Activated CD8-positive, alpha-beta memory T cell treated with anti-CD3 and anti-CD28 coated beads for 36 hours (primary cell): ENCODE results near the gene PIMREG. TPM values are rescaled to one million over a fixed set of nuclear protein-coding genes. Genes with fewer than 3 reads are reported as not detected.
"Not testable (repeated sequence)": the region's sequence is repeated elsewhere in the genome, so short reads cannot be mapped to it uniquely, and the experiment has no call there.

Experiments used
- CTCF ChIA-PET: fragments of 350-600 bp; sonication (Branson Sonifier 250); formaldehyde crosslinking; loops from one replicate; lab custom pipeline; 2021; ENCODE audit warnings: antibody characterized with exemption; lab: Charles Lee
- POLR2A ChIA-PET: fragments of 350-600 bp; sonication (Branson Sonifier 250); formaldehyde crosslinking; loops from one replicate; lab custom pipeline; 2021; ENCODE audit warnings: antibody characterized with exemption; lab: Charles Lee
- total RNA-seq, 2 experiments: library from RNA; stranded (reverse); gene quantifications; one replicate each; pipeline ENCODE4 v1.2.3, GENCODE V29; 2021

Gene PIMREG
- total RNA-seq, 2 experiments from 2014 or later, result 2.9 to 3.3 TPM

DNA sequence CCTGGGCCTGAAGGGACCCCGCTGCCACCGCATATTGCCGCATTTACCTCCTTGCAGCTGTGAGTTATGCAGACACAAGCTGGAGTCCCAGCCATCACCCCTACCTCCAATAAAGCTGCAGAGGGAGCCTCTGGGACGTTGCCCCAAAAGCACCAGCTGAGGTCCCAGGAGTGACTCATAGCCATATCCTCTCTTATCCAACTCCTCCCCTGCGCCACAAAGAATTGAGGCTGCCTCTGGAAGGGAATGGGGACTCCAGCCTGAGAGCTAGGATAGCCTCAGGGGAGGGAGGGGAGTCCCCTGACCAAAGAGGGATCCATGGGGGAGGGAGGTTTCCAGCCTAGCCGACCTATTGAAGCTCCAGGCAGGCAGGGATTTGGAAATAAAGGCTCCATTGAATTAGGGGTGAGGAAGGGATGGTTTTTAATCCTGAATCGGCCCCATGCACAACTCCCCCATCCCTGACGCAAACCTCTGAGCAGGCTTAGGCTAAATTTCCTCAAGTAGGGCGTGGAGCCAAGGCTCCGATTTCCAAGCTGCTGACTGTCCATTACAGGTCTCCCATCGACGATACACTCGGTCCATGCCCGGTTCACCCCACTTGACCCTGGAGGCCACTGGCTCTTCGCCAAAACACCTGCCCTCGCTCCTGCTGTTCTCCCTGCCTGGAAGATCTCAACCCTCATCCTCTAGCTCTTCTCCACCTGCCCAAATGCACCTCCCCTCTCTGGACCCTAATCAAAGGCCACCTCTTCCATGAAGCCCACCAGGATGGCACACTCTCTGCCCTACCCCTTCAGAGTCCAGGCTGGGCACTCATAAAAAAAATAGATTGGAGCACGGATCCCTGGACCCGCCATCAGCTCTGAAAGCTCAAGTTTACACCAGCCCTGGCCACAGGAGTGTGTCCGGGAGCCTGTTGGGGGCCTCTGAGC, 27.5 kb downstream of the PIMREG start:
- POLR2A ChIA-PET, result interaction anchor here (0.6 kb wide), 1 partner anchor 138 kb away, joined by 3 read pairs; no protein-coding TSS in a partner anchor
- CTCF ChIA-PET, result interaction anchor here (1.2 to 1.9 kb wide), 2 partner anchors 9 to 11 kb away, joined by 4 to 7 read pairs; no protein-coding TSS in a partner anchor

DNA sequence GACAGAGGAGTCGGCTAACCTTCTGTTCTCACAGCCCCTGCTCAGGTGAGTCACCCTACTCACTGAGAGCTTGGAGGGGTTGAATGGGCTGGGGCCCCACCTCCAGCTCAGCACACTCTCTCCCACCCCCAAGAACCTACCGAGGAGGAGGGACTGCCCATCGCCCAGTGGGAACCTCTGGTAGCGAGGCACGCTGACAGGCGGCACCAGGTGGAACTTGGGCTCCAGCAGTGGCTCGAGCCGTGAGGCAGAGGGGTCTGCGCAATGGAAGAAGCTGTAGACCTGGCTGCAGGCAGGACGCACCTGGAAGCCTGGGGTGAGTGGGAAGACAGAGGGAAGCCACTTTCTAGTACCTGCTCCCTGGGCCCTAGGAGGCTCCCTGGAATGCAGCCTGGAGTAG, 28.3 kb downstream of the PIMREG start:
- POLR2A ChIA-PET, result interaction anchor here (0.6 kb wide), 1 partner anchor 137 kb away, joined by 3 read pairs; no protein-coding TSS in a partner anchor
- CTCF ChIA-PET, result interaction anchor here (0.6 to 1.9 kb wide), 11 partner anchors 8 to 1011 kb away, joined by 3 to 8 read pairs (median 4); no protein-coding TSS in a partner anchor

DNA sequence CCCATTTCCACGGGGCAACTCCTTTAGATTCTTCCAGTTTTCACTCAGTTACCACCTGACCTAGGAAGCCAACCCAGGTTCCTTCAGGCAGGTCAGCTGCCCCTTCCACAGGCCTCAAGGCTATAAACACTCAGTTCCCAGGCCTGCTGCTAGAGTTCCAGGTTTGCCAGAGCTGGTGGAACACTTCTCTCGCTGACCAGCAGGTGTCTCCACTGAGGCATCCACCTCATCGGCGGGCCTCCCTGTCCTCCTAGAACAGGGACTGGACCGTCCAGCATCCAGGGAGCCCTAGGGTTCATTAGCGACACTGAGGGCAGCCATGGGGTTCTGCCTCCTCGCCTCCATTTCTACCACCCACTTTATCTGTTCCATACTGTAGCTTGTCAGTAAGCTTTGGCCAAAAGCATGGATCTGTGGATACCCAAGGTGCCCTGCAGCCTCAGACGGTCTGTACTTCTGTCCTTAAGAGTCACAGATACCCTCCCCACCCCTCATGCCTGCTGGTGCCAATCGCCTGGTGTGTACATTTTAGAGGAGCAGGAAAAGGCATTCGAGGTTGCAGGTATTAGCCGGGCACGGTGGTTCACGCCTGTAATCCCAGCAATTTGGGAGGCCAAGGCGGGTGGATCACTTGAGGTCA, 29.0 kb downstream of the PIMREG start:
- ChIA-PET POLR2A (no interaction called here), CTCF (interaction anchor here (0.6 to 1.9 kb wide), 11 partner anchors 8 to 1012 kb away, joined by 3 to 8 read pairs (median 4); no protein-coding TSS in a partner anchor)

DNA sequence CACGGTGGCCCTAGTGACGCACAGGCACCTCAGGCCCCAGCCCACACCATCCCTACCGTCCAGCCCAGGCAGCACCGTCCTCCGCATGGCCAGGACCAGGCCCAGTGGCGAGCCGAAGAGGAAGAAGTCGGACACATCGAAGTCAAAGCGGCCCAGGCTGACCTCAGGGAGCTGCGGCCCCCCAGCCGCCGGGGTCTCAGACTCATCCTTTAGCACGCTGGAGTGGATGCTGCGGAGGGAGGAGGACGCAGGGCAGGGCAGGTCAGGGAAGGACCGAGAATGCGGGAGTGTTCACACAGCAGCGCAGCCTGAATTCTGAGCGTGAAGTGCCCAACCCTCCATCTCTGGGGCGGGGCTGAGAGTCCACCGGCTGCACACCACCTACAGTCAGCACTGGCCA, 30.1 kb downstream of the PIMREG start:
- POLR2A ChIA-PET, result no interaction called here

DNA sequence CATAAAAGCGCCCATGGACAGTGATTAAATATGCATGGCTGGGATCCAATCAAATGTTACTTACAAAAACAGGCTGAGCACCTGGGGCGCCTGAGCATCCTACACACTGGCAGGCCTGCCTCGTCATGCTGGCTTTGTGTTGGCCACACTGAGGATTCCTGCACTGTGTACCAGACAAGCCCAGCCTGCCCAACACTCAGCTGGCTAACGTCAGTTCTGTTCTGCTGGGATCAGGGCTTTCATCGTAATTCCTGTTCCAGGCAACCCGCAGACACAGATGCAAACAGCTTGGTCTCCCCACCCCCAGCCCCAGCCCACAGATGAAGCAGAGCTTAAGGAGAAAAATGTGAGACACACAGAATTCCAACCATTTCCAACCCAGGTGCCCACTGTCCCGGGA, 30.7 kb downstream of the PIMREG start:
- POLR2A ChIA-PET, result no interaction called here
- CTCF ChIA-PET, result no interaction called here

More for the DNA sequence above, 30.1 kb downstream of the PIMREG start:
- CTCF ChIA-PET, result interaction anchor here (0.7 kb wide), 1 partner anchor 104 kb away, joined by 3 read pairs; no protein-coding TSS in a partner anchor

DNA sequence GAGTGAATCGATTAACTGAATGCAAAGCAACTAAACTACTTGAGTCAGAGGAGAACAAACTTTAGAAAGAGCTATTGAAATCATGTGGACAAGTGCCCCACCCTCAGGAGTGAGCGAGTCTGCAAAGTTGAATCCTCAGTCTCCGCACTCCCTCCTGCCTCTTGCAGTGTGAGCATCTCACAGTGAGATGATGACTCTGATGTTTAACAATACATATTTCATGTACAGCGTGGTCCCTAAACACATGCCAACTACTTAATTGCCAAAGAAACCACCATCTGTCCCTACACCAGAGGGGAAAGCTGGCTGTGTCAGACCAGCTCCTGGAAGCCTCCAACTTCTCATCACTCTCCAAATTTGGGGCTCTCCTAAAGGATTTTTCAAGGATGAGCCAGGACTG, 31.2 kb downstream of the PIMREG start:
- POLR2A ChIA-PET, result no interaction called here
- CTCF ChIA-PET, result no interaction called here

DNA sequence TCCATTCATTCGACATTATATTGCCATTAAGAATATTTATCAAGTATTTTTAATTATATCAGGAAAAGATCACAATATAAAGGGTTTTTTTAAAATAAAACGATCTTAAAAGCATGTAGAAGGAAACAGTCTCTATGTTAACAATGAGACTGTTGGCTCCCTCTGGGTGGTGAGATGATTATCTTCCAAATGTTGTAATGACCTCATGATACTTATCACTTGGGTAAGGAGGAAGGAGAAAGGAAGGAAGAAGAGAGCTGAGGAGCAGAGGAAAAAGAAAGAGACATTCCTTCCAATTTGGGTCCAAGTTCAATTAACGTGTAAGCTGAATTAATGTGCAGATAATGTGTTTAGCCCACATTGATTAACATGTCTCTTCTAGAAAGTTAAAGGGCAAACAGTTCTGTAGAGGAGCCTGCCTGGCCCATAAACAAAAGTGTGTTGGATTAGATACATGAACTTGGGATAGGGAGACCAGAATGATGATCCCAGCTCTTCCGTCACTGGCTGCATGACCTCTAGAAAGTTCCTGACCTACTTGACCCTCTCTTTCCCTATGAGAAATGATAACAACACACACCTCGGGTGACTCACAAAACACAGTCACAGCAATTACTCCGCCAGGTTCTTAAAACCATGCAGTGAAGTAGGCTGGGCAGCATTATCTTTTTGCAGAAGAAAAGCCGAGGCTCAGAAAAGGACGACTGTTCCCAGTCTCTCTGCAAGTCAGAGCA, 32.0 kb downstream of the PIMREG start:
- CTCF ChIA-PET, result no interaction called here
- POLR2A ChIA-PET, result no interaction called here

DNA sequence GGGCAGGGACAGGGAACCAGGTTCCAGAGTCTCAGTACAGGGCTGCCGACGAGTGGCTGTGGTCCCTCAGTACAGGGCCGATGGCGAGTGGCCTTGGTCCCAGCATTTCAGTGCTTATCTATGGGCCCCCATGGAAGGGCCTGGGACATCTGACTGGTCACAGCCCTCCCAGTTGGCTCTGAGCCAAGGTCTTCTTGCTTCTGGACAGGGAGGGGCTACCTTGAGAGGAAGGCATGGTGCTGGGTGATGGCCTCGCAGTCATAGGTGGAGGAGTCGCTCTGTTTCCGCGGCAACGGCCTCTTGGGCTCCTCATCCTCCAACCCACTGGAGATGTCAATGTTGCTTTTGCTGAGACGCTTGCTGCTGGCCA, 32.5 kb downstream of the PIMREG start:
- ChIA-PET POLR2A (no interaction called here), CTCF (no interaction called here)

DNA sequence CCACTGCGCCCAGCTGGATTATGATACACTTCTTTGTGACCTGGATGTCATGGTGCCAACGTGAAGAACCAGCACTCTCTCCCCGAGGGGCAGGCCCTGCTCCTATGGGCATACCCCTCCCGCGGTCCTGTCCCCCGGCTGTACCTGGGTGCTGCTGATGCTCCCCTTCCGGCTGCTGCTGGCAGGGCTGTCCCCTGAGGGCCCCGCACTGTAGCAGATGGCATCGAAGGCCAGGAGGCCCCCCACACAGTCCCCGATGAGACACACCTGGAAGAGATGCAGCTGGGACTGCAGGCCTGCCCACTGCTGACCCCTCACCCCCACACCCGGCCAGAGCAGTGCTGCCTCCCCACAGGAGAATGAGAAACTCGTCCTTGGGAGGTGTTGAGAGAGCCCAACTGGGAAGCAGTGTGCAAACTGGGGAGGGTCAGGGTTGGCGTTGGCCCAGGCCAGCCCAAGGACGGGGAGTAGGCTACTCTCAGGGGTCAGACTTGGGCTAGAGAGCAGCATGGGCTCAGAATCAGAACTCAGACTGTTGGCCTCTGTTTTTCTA, 33.7 kb downstream of the PIMREG start:
- ChIA-PET POLR2A (no interaction called here), CTCF (no interaction called here)

DNA sequence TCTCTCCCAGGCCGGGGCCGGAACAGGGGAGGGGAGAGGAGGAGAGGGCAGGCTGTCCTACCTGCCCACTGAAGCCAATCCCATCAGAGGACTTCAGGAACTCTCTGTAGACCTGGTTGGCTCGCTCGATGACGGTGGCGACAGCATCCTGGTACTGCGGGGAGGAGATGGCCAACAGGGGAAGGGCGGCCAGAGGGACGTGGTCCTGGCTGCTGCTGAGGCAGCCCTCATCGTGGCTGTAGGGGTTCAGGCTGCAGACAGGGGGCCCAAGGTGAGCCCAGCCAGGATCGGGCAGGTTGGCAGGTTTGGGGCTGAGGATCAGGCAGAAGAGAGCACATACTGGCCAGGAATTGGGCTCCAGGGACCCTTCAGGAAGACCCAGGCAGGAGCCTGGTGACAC, 34.2 kb downstream of the PIMREG start:
- POLR2A ChIA-PET, result no interaction called here
- CTCF ChIA-PET, result no interaction called here

DNA sequence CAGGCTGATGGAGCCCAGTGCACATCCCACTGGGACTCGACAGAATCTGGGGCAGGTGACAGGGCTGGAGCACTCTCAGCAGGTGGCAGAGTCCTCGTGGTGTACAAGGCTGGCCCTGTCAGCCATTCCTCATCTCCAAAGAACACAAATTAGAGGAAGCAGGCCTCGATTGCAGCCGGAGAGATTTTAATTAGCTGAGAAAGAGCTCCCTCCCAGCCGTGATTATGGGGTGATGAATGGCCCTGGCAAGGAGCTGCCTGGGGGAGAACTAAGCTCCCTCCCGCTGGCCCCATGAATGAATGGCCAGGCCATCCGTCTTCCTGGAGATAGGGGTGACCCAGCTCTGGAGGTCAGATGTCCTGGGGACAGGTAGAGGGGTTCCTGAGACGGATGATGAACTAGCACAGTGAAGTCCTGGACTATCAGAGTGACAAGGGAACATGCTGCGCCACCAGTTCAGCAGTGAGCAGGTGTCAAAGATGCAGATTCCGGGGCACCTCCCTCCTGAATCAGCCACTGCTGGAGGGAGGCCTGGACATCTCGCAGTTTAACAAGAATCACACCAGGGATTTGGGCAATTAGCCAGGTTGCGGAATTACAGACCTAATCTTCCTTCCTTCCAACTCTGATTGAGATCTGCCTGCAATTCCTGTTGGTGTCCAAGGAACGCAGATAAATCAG, 35.5 kb downstream of the PIMREG start:
- POLR2A ChIA-PET, result no interaction called here
- CTCF ChIA-PET, result no interaction called here

DNA sequence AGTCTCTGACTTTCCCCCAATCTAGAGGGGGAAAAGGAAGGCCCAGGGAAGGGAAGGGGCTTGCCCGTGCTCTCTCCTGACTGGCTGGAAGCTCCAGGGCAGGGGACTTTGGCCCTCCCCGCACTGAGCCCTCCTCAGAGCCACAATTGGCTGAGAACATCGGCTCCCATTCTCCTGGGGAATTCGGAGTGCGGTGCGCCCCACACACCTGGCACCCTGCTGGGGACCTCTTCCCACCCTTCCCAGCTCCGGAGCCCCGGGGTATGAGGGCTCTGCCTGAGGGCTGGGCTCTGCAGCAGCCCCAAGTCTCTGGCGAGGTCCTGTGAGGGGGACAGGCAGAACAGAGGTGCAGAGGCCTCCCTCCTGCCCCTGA, 36.0 kb downstream of the PIMREG start:
- POLR2A ChIA-PET, result no interaction called here

DNA sequence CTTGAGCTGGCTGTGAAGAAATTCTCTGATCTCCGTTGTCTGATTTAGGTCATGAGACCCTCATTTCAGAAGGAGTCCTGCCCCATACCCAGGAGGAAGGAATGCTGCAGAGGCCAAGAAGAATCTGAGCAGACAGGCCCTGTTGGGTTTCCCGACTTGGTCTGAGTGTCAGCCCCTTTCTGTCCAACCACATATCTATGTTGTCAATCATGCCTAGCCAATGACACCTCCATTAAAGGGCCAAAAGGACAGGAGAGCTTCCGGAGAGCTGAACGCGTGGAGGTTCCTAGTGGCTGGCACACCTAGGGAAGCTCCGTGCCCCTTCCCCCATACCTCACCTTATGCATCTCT, 37.8 kb downstream of the PIMREG start:
- ChIA-PET POLR2A (no interaction called here), CTCF (interaction anchor here (1.6 kb wide), 1 partner anchor 9 kb away, joined by 7 read pairs; no protein-coding TSS in a partner anchor)

More for the DNA sequence above, 36.0 kb downstream of the PIMREG start:
- CTCF ChIA-PET, result interaction anchor here (1.0 kb wide), 1 partner anchor 8 kb away, joined by 4 read pairs; no protein-coding TSS in a partner anchor

DNA sequence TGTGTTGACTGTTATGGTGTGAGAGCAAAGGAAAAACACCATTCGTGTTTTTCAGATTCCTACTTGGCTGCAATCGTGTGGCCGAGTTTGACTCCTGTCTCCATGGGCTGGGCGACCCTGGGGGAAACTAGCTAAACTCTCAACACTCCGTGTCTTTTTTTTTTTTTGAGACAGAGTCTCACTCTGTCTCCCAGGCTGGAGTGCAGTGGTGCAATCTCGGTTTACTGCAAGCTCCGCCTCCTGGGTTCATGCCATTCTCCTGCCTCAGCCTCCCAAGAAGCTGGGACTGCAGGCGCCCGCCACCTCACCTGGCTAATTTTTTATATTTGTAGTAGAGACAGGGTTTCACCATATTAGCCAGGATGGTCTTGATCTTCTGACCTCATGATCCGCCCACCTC, 38.5 kb downstream of the PIMREG start:
- POLR2A ChIA-PET, result not testable (repeated sequence)
- CTCF ChIA-PET, result interaction anchor here (1.6 kb wide), 1 partner anchor 10 kb away, joined by 7 read pairs; no protein-coding TSS in a partner anchor

DNA sequence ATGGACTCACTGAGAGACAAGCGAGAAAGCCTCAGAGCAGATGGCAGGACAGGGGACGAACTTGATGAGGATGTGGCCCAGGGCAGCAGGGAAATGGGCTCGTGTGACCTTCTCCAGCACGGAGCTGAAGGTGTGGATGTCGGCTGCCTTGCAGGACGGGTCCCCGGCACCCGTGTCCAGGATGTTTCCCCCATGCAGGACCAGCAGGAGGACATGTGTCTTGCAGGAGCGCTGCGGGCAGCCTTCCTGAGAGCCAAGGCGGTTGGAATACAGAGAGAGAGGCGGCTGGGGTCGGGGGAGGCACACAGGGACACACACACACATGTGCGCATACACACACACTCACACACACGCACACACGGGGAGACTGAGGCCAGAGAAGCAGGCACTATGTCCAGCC, 39.3 kb downstream of the PIMREG start:
- ChIA-PET POLR2A (no interaction called here), CTCF (no interaction called here)

DNA sequence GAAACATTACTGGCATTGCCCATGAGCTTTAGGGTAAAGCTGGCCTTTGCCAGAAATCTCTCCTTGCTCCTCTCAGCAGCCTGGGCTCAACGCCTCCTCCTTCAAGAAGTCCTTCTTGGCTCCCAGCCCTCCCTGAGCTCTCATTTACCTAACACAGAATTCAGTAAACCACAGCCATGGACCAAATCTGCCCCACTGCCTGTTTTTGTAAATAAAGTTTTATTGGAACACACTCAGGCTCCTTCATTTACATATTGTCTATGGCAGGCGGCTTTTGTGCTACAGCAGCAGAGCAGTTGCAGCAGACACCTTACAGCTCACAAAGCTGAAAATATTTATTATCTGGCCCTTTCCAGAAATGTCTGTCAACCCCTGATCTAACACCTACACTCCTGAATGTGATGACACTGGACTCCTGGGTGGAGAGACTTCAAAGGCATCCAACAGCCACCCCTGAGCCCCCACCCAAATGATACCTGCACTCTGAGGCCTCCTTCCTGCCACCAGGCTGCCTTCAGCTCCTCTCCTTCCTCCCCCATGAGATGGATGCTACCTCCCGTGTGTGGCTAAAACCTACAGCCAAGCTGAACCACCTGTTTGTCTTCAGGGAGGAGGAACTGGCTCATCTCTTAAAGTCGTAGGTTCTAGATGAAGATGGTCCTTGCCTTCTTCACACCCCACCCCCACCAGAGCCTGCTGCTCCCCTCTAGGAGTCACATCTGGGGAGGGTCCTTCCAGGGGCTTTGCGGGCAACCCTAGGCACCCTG, 41.6 kb downstream of the PIMREG start:
- CTCF ChIA-PET, result no interaction called here
- POLR2A ChIA-PET, result no interaction called here

DNA sequence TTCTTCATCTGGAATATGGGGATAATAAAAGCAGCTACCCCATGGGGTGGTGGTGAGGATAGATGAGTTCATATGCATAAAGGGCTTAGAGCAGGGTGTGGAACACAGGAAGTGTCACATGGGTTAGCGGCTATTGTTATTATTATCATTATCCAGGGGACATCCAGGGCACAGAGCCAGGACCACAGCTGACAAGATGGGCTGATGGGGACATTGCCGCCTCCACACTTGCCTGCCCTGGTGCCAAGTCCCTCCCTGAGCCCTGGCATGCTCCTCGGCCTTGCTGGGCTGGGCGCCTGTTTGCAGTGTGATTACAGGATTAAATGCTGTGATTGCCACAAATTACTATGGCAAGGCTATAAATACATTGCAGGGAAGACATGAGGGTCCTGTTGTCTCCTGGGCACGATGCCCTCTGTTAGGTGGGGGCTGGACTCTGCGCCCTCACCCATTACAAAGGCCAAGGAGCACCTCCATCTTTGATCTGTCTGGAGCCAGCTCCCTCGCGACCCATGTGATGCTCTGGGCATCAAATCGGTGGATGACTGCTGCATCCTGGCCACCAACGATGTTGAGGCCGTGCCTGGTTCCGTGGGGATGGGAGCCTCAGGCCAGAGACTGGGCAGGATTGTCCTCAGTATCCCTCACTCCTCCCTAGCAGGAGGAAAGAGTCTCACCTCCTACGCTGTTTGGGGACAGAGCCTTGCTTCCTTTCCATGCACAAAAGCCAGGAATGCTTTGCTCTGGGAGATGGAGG, 43.2 kb downstream of the PIMREG start:
- CTCF ChIA-PET, result no interaction called here
- POLR2A ChIA-PET, result no interaction called here
